NCI-H2171 treated with DMSO at 0.1 percent for 48 hours (cell line): Measurements from ENCODE around the gene CCDC185.

Experiments used
- DNase-seq: peaks from one replicate; lab custom pipeline; 2025; lab: John Stamatoyannopoulos, UW

CCDC185 gene

GRCh38 chr1:223437151-223437550 is 43.9 kb downstream of the CCDC185 start:
- no peak for DNase-seq

- DNase-seq: no peak
These were observed 50.2 kb downstream of the CCDC185 start for GRCh38 chr1:223443397-223443796.

GRCh38 chr1:223444411-223444810 is 51.2 kb downstream of the CCDC185 start:
- DNase-seq: no peak
